ENCODE results near the gene VAV2. TPM values are rescaled to one million over a fixed set of nuclear protein-coding genes. Genes with fewer than 3 reads are reported as not detected.
A peak's percentile ranks its signal among the peaks of the same experiment; 100 is the strongest.

The VAV2 gene
- total and polyA plus RNA-seq, 2 donors = 9.8 to 13.7 TPM

GRCh38 chr9:133888809-133889491 is 103.2 kb downstream of the VAV2 start:
- Histone ChIP-seq H3K27ac (ENCODE audit: low read depth) (no peak overlapping the region), H3K4me3 (ENCODE audit: low read depth, low read length) (no peak overlapping the region), H3K36me3 (ENCODE audit: insufficient read depth) (no peaks in the 10 kb centered on the region), H3K4me1 (ENCODE audit: insufficient read depth) (no peaks in the 10 kb centered on the region)
- no peak for DNase-seq (ENCODE audit: extremely low spot score)
- 86% methylated on average over 25 of the region's 25 CpGs for WGBS

- no peak for DNase-seq (ENCODE audit: extremely low spot score)
- Histone ChIP-seq H3K27ac (ENCODE audit: low read depth) (peak overlapping the region; percentile 12), H3K36me3 (ENCODE audit: insufficient read depth) (no peaks in the 10 kb centered on the region), H3K4me1 (ENCODE audit: insufficient read depth) (no peaks in the 10 kb centered on the region), H3K4me3 (ENCODE audit: low read depth, low read length) (no peak overlapping the region)
- WGBS = 76% methylated on average over 25 of the region's 25 CpGs
Observed at GRCh38 chr9:133888048-133888808, 103.9 kb downstream of the VAV2 start.

GRCh38 chr9:133887540-133888047 is 104.5 kb downstream of the VAV2 start:
- 84% methylated on average over 18 of the region's 18 CpGs for WGBS
- H3K4me3 ChIP-seq (ENCODE audit: low read depth, low read length) = no peak overlapping the region
- no peak overlapping the region for H3K27ac ChIP-seq (ENCODE audit: low read depth)
- no peaks in the 10 kb centered on the region for H3K36me3 ChIP-seq (ENCODE audit: insufficient read depth)
- no peaks in the 10 kb centered on the region for H3K4me1 ChIP-seq (ENCODE audit: insufficient read depth)
- DNase-seq (ENCODE audit: extremely low spot score) = no peak

- H3K27ac ChIP-seq (ENCODE audit: low read depth) = no peak overlapping the region
- H3K36me3 ChIP-seq (ENCODE audit: insufficient read depth) = no peaks in the 10 kb centered on the region
- DNase-seq (ENCODE audit: extremely low spot score) = no peak
- 81% methylated on average over 14 of the region's 14 CpGs for WGBS
- H3K4me3 ChIP-seq (ENCODE audit: low read depth, low read length) = no peak overlapping the region
- no peaks in the 10 kb centered on the region for H3K4me1 ChIP-seq (ENCODE audit: insufficient read depth)
Observed at GRCh38 chr9:133886563-133887501, 105.3 kb downstream of the VAV2 start.

GRCh38 chr9:133884907-133885744 is 107.0 kb downstream of the VAV2 start:
- no peak overlapping the region for H3K4me3 ChIP-seq (ENCODE audit: low read depth, low read length)
- 90% methylated on average over 19 of the region's 19 CpGs for WGBS
- no peak for DNase-seq (ENCODE audit: extremely low spot score)
- H3K36me3 ChIP-seq (ENCODE audit: insufficient read depth) = no peaks in the 10 kb centered on the region
- H3K4me1 ChIP-seq (ENCODE audit: insufficient read depth) = no peaks in the 10 kb centered on the region
- no peak overlapping the region for H3K27ac ChIP-seq (ENCODE audit: low read depth)

- H3K27ac ChIP-seq (ENCODE audit: low read depth) = peak overlapping the region; percentile 42
- H3K36me3 ChIP-seq (ENCODE audit: insufficient read depth) = no peaks in the 10 kb centered on the region
- no peak for DNase-seq (ENCODE audit: extremely low spot score)
- 87% methylated on average over 24 of the region's 24 CpGs for WGBS
- no peak overlapping the region for H3K4me3 ChIP-seq (ENCODE audit: low read depth, low read length)
- H3K4me1 ChIP-seq (ENCODE audit: insufficient read depth) = no peaks in the 10 kb centered on the region
Observed at GRCh38 chr9:133882849-133883755, 109.0 kb downstream of the VAV2 start.

- no peaks in the 10 kb centered on the region for H3K4me1 ChIP-seq (ENCODE audit: insufficient read depth)
- 85% methylated on average over 24 of the region's 24 CpGs for WGBS
Observed at GRCh38 chr9:133881671-133882381, 110.3 kb downstream of the VAV2 start.

GRCh38 chr9:133880851-133881661 is 111.1 kb downstream of the VAV2 start:
- Histone ChIP-seq H3K4me3 (ENCODE audit: low read depth, low read length) (no peak overlapping the region), H3K27ac (ENCODE audit: low read depth) (no peak overlapping the region), H3K4me1 (ENCODE audit: insufficient read depth) (no peaks in the 10 kb centered on the region), H3K36me3 (ENCODE audit: insufficient read depth) (no peaks in the 10 kb centered on the region)
- no peak for DNase-seq (ENCODE audit: extremely low spot score)
- WGBS = 77% methylated on average over 23 of the region's 23 CpGs

More at GRCh38 chr9:133881671-133882381, 110.3 kb downstream of the VAV2 start:
- no peak overlapping the region for H3K4me3 ChIP-seq (ENCODE audit: low read depth, low read length)
- H3K36me3 ChIP-seq (ENCODE audit: insufficient read depth) = no peaks in the 10 kb centered on the region
- no peak for DNase-seq (ENCODE audit: extremely low spot score)
- peak overlapping the region; percentile 42 for H3K27ac ChIP-seq (ENCODE audit: low read depth)

GRCh38 chr9:133880136-133880535 is 112.0 kb downstream of the VAV2 start:
- Histone ChIP-seq H3K27ac (ENCODE audit: low read depth) (no peak overlapping the region), H3K4me1 (ENCODE audit: insufficient read depth) (no peaks in the 10 kb centered on the region), H3K36me3 (ENCODE audit: insufficient read depth) (no peaks in the 10 kb centered on the region), H3K4me3 (ENCODE audit: low read depth, low read length) (no peak overlapping the region)
- no peak for DNase-seq (ENCODE audit: extremely low spot score)
- WGBS = 69% methylated on average over 7 of the region's 7 CpGs

GRCh38 chr9:133879615-133880014 is 112.5 kb downstream of the VAV2 start:
- no peak overlapping the region for H3K27ac ChIP-seq (ENCODE audit: low read depth)
- no peak overlapping the region for H3K4me3 ChIP-seq (ENCODE audit: low read depth, low read length)
- no peaks in the 10 kb centered on the region for H3K36me3 ChIP-seq (ENCODE audit: insufficient read depth)
- no peaks in the 10 kb centered on the region for H3K4me1 ChIP-seq (ENCODE audit: insufficient read depth)
- WGBS = 76% methylated on average over 11 of the region's 11 CpGs
- no peak for DNase-seq (ENCODE audit: extremely low spot score)

- Histone ChIP-seq H3K4me3 (ENCODE audit: low read depth, low read length) (no peak overlapping the region), H3K36me3 (ENCODE audit: insufficient read depth) (no peaks in the 10 kb centered on the region), H3K4me1 (ENCODE audit: insufficient read depth) (no peaks in the 10 kb centered on the region), H3K27ac (ENCODE audit: low read depth) (no peak overlapping the region)
- no peak for DNase-seq (ENCODE audit: extremely low spot score)
- 92% methylated on average over 13 of the region's 13 CpGs for WGBS
Observed at GRCh38 chr9:133878402-133878801, 113.7 kb downstream of the VAV2 start.

Measured in urinary bladder (tissue), 4 donors.